Calu3 (cell line): Measurements from ENCODE around the gene WARS2. TPM values are rescaled to one million over a fixed set of nuclear protein-coding genes. Genes with fewer than 3 reads are reported as not detected.

ENCODE experiments used
- BruUV-seq: library from RNA; stranded (reverse); fragments of 400-500 nt; replicated peaks from 2 replicates; lab custom pipeline; 2021; lab: Mats Ljungman, UMichigan
- CTCF ChIA-PET: fragments of 300-600 bp; sonication (Branson Sonifier 250); formaldehyde crosslinking; loops from one replicate; lab custom pipeline; 2022; ENCODE audit warnings: antibody characterized with exemption; lab: Charles Lee
- DNase-seq: peaks from one replicate; pipeline ENCODE4 v3.0.0; 2022
- H3K27ac Mint-ChIP-seq: one replicate; pipeline ENCODE4 v1.8.0; 2022; ENCODE audit warnings: mixed read lengths; ENCODE audit not compliant: unreplicated experiment
- H3K27me3 Mint-ChIP-seq: one replicate; pipeline ENCODE4 v1.8.0; 2022; ENCODE audit warnings: mixed read lengths; ENCODE audit not compliant: unreplicated experiment
- H3K36me3 Mint-ChIP-seq: one replicate; pipeline ENCODE4 v1.8.0; 2022; ENCODE audit warnings: mild to moderate bottlenecking, moderate library complexity, mixed read lengths; ENCODE audit not compliant: insufficient read depth, unreplicated experiment
- H3K4me1 Mint-ChIP-seq: one replicate; pipeline ENCODE4 v1.8.0; 2022; ENCODE audit warnings: mild to moderate bottlenecking, low read depth, mixed read lengths; ENCODE audit not compliant: unreplicated experiment
- H3K4me3 Mint-ChIP-seq: one replicate; pipeline ENCODE4 v1.8.0; 2022; ENCODE audit warnings: mild to moderate bottlenecking, low read depth, moderate library complexity, mixed read lengths; ENCODE audit not compliant: unreplicated experiment
- H3K9me3 Mint-ChIP-seq: one replicate; pipeline ENCODE4 v1.8.0; 2022; ENCODE audit warnings: low read depth, mixed read lengths; ENCODE audit not compliant: unreplicated experiment
- intact Hi-C: fragments of 100-400 bp; cut with micrococcal nuclease; formaldehyde crosslinking; loops from one replicate; pipeline ENCODE4 v1.10.0; 2022; ENCODE audit not compliant: unreplicated experiment
- total RNA-seq: library from RNA; stranded (reverse); gene quantifications from 2 replicates; pipeline ENCODE4 v1.2.3, GENCODE V29; 2022
- TF ChIP-seq, protein P1 (sequence below): fragments of 200-600 bp; IDR thresholded peaks from one replicate; pipeline ENCODE4 v1.8.0; 2022; ENCODE audit warnings: antibody characterized with exemption; ENCODE audit not compliant: unreplicated experiment

WARS2 gene
- total RNA-seq, 1 experiment from 2014 or later: 7.8 TPM

DNA sequence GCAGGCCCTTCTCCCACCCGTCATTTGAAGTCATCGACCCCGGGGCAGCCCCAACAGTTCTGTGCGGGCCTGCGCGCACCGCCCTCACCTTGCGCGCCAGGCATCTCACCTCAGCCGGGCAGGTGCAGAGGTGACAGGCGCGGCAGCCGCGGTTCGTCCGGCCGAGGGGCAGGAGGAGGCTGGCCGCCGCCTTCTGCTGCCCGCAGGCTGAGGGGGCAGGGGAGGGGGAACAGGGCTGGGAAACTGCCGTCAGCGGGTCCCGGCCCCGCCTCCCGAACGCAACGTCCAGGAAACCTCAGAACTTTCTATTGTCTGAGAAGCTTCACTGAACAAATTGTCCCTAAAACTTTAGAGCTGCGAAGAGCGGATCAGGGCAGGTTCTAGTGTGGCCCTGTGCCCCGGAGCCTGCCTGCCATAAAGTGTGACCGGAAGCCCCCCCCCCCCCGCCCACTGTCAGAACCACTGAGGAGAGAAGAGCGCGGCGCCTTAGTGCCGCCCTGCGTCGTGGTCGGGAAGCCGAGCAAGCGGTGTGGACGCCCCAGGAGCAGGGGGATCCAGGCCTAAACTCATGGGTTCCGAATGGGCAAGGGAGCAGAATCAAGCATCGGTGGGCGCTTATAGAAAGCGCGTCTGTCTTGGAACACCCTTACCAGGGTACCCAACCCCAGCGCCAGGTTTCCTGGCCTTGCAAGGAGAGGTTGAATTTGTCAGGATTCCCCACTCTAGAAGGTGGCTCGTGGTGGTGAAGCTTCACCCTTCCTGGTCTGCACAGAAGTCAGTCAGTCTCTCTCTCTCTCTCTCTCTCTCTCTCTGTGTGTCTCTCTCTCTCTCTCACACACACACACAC is 139.0 kb downstream of the WARS2 start:
- Mint-ChIP-seq H3K27me3 (peaks cover 26% of the 10 kb centered on the region), H3K9me3 (no peaks in the 10 kb centered on the region), H3K27ac (peak overlapping the region; percentile 96), H3K36me3 (peaks cover 16% of the 10 kb centered on the region), H3K4me1 (peaks cover 14% of the 10 kb centered on the region), H3K4me3 (peak overlapping the region; percentile 68)
- CTCF ChIA-PET: interaction anchor here (0.6 kb wide), 1 partner anchor 366 kb away, joined by 3 read pairs; no protein-coding TSS in a partner anchor
- TF ChIP-seq, protein P1, sequence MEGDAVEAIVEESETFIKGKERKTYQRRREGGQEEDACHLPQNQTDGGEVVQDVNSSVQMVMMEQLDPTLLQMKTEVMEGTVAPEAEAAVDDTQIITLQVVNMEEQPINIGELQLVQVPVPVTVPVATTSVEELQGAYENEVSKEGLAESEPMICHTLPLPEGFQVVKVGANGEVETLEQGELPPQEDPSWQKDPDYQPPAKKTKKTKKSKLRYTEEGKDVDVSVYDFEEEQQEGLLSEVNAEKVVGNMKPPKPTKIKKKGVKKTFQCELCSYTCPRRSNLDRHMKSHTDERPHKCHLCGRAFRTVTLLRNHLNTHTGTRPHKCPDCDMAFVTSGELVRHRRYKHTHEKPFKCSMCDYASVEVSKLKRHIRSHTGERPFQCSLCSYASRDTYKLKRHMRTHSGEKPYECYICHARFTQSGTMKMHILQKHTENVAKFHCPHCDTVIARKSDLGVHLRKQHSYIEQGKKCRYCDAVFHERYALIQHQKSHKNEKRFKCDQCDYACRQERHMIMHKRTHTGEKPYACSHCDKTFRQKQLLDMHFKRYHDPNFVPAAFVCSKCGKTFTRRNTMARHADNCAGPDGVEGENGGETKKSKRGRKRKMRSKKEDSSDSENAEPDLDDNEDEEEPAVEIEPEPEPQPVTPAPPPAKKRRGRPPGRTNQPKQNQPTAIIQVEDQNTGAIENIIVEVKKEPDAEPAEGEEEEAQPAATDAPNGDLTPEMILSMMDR: no peak
- DNase-seq: peak; percentile 35
- intact Hi-C loops: loop anchor here (5.0 kb wide), 2 partner anchors 39 to 89 kb away; no protein-coding TSS in a partner anchor
- no TSS peak for BruUV-seq

DNA sequence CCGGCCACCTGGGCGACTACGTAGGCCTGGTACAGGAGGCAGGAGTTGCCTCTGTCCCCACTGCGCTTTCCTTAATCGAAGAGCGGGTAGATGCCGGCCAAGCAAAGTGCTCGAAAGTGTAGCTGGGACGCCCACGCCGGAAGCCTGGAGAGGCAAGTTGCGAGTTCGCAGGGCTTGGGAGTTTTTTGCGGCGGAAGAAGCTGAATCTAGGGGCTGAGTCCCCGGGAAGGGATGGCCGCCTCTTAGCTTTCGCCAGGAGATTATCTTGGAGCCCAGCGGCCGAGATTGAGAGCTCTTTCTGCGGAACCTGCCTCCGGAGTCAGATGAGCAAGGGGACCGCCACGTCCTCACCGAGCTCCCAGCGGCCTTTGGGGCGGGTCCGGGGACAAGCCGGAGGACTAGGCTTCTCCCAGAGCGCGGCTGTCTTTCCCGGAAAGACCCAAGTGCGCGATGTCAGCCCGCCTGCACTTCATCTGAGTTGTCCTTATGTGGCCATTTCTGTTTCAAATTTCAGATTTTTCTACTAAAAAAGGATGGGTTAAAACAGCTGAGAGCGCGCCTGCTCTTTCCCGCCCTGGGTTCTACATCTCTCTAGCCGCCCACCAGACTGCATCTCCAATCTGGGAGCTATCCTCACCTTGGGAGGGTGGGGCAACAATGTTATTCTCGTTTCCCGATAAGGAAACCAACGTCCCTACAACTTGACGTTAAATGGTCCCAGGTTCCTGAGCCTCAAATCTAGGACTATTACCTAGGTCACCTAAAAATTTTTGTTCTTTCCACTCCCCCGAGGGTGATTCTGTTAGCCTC is 139.9 kb downstream of the WARS2 start:
- H3K4me1 Mint-ChIP-seq: peaks cover 14% of the 10 kb centered on the region
- CTCF ChIA-PET: interaction anchor here (0.6 kb wide), 1 partner anchor 367 kb away, joined by 3 read pairs; no protein-coding TSS in a partner anchor
- no peaks in the 10 kb centered on the region for H3K9me3 Mint-ChIP-seq
- peaks cover 16% of the 10 kb centered on the region for H3K36me3 Mint-ChIP-seq
- peak overlapping the region; percentile 68 for H3K4me3 Mint-ChIP-seq
- TSS peak; percentile 56 for BruUV-seq
- intact Hi-C loops: loop anchor here (5.0 kb wide), 2 partner anchors 38 to 88 kb away; no protein-coding TSS in a partner anchor
- TF ChIP-seq, protein P1: no peak
- H3K27ac Mint-ChIP-seq: peak overlapping the region; percentile 96
- no peak for DNase-seq
- H3K27me3 Mint-ChIP-seq: peaks cover 17% of the 10 kb centered on the region

DNA sequence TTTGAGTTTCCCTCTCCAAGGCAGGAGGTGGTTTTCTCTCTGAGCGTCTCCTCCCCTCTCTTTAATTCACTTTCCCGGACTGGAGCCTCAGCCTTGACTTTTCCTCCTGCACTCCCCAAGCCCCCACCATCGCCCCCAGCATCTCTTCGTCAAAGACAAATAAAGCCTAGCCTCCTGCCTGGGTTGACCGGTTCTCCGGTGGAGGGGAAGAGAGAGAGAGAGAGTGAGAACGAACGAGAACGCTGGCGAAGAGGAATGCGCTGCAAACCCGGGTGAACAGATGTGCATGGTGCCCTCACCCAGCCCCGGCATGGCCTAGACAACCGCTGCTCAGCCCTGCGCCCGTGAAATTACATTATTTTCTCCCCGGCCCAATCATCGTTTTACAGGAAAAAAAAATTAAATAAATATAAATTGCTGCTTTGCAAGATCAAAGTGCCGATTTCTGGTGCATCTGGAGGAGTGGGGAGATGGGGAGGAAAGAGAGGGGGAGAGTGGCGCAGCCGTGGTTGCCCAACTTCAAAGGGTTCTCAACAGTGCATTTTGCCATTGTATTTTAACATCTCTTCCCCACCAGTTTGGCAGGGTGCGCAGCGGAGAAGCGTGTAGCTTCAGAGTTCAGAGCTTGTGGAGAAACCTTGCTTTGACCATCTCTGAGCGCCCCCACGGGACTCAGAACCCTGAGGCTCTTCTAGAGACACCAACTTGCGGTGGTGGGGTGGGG is 140.9 kb downstream of the WARS2 start:
- Mint-ChIP-seq H3K4me3 (no peak overlapping the region), H3K9me3 (no peaks in the 10 kb centered on the region), H3K27ac (no peak overlapping the region), H3K4me1 (peaks cover 14% of the 10 kb centered on the region), H3K36me3 (peaks cover 16% of the 10 kb centered on the region), H3K27me3 (peaks cover 13% of the 10 kb centered on the region)
- BruUV-seq: no TSS peak
- TF ChIP-seq, protein P1: no peak
- CTCF ChIA-PET: no interaction called here
- no peak for DNase-seq
- intact Hi-C loops: loop anchor here (5.0 kb wide), 2 partner anchors 37 to 87 kb away; no protein-coding TSS in a partner anchor

DNA sequence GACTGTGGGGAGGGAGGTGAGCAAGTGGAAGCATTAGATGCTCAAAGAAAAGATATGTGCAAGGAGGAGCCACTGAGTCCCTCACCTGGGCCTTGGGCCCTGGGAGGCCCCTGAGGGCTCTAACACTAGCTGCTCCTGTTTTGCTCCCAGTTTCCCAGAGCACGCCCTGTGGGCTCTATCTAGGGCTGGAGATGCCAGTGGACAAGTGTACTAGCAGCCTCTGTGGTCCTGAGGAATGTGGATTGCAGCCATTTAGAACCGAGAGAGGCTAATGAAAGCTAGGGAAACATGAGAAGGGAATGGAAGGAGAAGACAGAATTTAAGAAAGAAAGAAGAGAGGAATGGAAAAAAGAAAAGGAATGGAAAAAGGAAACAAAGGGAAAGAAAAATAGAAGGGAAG is 142.3 kb downstream of the WARS2 start:
- Mint-ChIP-seq H3K27ac (no peak overlapping the region), H3K9me3 (no peaks in the 10 kb centered on the region), H3K27me3 (peaks cover 26% of the 10 kb centered on the region), H3K4me3 (no peak overlapping the region), H3K36me3 (peaks cover 16% of the 10 kb centered on the region), H3K4me1 (peaks cover 14% of the 10 kb centered on the region)
- no TSS peak for BruUV-seq
- TF ChIP-seq, protein P1: no peak
- CTCF ChIA-PET: no interaction called here
- intact Hi-C loops: no loop called here
- no peak for DNase-seq
